SW 1271 (cell line): ENCODE results near the gene NOVA2.
A peak's percentile ranks its signal among the peaks of the same experiment; 100 is the strongest.
"Not testable (repeated sequence)": the region's sequence is repeated elsewhere in the genome, so short reads cannot be mapped to it uniquely, and the experiment has no call there.

ENCODE experiments used
- DNase-seq, 2 experiments: peaks; one replicate each; lab custom pipeline; 2025; lab: John Stamatoyannopoulos, UW

Gene NOVA2

DNA sequence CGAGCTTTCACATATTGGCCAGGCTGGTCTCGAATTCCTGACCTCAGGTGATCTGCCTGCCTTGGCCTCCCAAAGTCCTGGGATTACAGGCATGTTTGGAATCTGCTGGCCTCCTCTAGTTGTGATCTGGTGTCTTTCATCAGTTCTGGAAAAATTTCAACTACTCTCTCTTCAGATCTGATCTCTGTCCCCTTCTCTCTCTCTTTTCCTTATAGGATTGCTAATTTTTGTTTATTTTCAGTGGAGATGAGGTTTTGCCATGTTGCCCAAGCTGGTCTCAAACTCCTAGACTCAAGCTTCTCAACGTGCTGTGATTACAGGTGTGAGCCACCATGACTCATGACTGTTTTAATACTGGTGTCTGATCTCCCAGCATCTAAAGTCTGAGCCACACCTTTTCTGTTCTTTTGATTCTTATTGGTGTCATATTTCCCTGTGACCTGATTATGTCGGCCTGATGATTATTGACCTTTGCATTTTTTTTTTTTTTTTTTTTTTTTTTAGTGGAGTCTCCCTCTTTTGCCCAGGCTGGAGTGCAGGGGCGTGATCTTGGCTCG lies 48.7 kb downstream of the NOVA2 start:
- DNase-seq: no peak

DNA sequence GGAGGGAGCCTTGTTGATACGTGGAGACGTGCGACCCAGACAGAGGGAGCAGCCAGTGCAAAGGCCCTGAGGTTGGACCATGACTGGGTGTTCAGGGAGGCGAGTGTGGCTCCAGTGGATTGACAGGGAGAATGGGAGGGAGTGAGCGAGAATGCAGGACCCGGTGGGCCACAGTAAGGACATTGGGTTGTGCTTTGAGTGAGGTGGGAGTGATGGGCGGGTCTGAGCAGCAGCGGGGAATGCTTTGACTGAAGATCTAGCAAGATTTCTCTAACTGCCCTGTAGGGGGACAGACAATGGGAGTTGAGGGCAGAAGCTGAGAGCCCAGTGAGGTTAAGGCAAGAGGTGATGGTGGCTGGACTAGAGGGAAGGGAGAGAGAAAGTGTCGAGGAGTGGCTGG lies 51.4 kb downstream of the NOVA2 start:
- no peak for DNase-seq

GRCh38 chr19:45920458-45920857 lies 53.2 kb downstream of the NOVA2 start:
- DNase-seq: no peak

- DNase-seq: no peak
Observed at GRCh38 chr19:45919678-45920077, 54.0 kb downstream of the NOVA2 start.

DNA sequence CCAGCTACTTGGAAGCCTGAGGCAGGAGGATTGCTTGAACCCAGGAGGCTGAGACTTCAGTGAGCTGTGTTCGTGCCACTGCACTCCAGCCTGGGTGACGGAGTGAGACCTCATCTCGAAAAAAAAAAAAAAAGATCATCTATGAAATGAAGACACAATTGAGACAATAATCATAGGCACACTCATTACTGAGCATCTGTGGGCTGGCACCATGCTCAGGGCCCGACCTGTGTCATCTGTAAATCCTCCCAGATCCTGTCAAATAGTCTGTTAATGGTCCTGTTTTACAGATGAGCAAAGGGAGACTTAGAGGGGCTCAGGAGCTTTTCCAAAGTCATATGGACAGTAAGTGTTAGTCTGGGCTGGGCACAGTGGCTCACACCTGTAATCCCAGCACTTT lies 54.9 kb downstream of the NOVA2 start:
- no peak for DNase-seq

- no peak for DNase-seq
Observed at GRCh38 chr19:45917421-45918091, 56.1 kb downstream of the NOVA2 start.

DNA sequence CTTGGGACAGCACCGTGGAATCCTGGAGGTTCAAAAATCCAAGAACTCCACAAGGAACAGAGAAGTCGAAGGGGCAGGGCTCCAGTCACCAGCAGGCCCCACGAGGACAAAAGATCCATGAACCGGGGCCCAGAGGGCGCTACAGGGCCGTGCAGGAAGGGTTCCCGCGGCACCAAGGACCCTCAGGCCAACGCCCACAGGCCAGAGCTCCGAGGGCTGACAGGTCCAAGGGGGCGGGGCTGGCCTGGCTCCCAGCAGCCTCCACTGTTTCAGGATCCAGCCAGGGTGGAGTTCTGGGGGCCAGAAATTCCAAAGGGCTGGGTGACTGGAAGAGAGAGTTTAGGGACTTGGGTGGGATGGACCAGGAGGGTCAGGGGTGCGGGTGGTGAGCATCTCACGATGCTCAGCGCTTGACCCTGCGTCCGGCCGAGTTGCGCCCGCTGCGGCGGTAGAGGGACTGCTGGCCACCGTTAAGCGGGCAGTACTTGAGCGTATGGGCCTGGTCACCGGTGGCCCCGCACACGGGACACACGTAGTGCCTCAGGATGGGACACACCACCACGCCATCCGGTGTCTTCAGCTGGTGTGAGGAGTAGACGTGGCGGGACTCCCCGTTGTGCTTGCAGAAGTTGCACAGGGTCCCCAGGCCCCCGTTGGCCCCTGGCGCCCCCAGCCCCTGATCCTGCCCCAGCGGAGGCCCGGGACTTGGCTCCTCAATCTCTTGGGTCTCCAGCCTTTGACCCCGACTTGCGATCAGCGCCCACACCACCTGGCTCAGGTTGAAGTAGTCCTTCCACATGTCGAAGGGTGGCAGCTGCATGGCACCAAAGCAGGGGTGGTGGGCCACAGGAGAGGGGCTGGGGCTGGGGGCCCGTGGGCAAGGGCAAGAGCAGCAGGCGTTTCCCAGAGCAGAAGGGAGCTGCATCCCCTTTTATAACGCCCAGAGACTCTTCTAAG lies 59.5 kb downstream of the NOVA2 start, which contains the start of gene NANOS2:
NANOS2 (minus strand) TSS at position 905 of the 957 bp plus-strand sequence; CDS start at position 820, 85 bp downstream.
- DNase-seq: no peak

GRCh38 chr19:45911291-45911690 lies 62.4 kb downstream of the NOVA2 start:
- DNase-seq: no peak

DNA sequence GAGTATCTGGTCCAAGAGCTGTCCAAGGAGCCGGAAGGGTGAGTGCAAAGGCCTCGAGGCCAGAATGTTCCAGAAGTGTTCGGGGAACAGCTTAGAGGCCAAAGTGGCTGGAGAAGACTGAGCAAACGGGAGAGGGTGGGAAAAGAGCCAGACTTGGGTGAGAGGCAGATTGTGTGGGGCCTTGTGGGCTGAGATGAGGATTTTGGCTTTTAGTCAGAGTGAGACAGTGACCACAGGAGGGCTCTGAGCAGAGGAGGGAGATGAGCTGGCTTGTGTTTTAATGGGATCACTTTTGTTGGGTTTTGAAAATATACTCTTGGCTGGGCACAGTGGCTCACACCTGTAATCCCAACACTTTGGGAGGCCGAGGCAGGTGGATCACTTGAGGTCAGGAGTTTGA lies 64.7 kb downstream of the NOVA2 start:
- no peak for DNase-seq

DNA sequence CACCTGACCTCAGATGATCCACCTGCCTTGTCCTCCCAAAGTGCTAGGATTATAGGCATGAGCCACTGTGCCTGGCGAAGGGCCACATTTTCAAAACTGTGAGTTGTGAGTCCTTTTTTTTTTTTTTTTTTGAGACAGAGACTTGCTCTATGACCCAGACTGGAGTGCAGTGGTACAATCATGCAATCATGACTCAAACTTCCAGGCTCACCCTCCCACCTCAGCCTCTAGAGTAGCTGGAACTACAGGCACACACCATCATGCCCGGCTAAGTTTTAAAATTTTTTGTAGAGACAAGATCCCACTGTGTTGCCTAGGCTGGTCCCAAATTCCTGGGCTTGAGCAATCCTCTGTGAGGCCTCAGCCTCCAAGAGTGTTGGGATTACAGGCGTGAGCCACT lies 67.4 kb downstream of the NOVA2 start:
- no peak for DNase-seq

DNA sequence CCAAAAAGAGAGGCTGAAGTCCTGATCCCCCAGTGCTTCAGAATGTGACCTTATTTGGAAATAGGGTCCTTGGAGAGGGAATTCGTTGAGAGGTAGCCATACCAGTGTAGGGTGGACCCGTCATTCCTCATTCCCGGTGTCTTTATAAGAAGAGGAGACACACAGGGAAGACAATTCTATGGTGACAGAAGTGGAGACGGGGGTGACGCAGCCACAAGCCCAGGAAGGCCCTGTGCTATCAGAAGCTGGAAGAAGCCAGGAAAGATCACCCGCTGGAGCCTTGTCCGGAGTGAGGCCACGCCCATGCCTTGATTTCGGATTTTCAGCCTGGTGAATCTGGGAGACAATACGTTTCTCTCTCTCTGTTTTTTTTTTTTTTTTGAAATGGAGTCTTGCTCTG lies 68.7 kb downstream of the NOVA2 start:
- DNase-seq: no peak

- peak; percentile 71 to 87 for DNase-seq
Observed at GRCh38 chr19:45902651-45903625, 70.7 kb downstream of the NOVA2 start.

- no peak for DNase-seq
Observed at GRCh38 chr19:45901912-45902650, 71.6 kb downstream of the NOVA2 start, which contains the start of gene MYPOP. Gene MYPOP, minus strand, starts transcription at chr19:45902613. Its CDS starts 840 bp downstream, at chr19:45901773.

DNA sequence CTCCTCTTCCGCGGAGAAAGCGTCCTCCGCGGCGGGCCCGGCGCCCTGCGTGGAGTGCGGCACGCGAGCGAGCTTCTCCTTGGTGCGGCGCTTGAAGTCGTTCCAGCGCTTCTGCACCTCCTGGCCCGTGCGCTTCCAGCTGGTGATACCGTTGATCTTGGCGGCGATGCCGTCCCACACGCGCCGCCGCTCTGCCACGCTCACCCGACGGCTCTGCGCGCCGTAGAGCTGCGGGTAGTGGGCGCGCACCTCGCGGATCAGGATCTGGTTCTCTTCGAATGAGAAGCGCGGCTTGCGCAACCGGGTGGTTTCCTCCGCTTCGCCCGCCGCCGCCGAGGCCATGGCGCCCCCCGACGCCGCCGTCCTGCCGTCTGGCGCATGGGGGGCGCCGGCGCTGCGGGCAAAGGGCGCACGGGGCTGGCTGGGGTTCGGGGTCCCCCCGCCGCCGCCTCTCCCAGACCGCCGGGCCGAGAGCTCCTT lies 72.2 kb downstream of the NOVA2 start:
- no peak for DNase-seq

DNA sequence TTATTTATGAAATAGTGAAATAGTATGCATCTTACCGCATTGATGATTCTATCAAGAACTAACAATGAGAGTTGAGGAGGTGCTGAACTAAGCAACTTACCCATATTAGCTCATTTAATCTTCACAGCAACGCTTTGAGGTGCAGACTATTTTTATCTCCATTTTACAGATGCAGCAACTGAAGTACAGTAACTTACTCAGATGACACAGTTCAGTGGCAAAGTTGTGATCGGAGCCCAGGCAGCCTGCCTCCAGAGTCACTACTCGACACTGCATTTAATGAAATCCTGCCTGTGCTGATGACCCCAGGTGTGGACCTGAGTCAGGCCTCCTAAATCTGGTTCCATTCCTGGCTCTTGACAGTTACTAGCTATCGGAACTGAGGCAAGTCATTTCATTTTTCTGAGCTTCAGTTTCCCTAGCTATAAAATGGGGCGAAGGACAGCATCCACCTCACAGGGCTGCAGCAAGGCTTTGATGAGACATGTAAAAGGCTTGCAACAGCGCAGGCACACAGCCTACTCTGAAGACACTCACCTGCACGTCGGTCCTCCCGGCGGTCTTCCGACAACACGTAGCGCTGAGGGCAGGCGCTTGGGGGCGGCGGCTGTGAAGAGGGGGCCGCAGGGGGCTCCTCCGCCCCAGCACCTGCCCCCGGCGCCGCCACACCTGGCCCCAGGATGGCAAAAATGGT lies 72.8 kb downstream of the NOVA2 start:
- DNase-seq: no peak

GRCh38 chr19:45899919-45900589 lies 73.6 kb downstream of the NOVA2 start:
- DNase-seq: no peak

DNA sequence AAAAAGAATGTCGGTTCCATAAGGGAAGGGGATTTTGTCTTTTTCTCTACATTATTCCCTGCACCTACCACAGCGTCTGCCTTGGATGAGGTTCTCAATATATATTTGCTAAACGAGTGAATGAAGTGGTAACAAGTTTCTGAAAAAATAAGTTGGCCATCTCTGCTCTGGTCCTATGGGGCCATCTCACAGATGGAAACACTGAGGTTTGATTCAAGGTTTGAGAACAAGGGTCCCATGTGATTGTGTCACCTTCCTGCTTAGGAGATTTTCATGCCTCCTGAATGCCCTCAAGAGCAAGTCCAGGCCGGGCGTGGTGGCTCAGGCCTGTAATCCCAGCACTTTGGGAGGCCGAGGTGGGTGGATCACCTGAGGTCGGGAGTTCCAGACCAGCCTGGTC lies 74.4 kb downstream of the NOVA2 start:
- DNase-seq: no peak

- DNase-seq: no peak
Observed at GRCh38 chr19:45897261-45897812, 76.3 kb downstream of the NOVA2 start.

GRCh38 chr19:45895983-45896599 lies 77.6 kb downstream of the NOVA2 start:
- DNase-seq: not testable (repeated sequence)
